ENCODE data around the gene CEP19. TPM values are rescaled to one million over a fixed set of nuclear protein-coding genes. Genes with fewer than 3 reads are reported as not detected.

CEP19 gene
- total RNA-seq, 3 donors from 2014 or later, result 0.23 to 3.8 (median 0.70) TPM

- Histone ChIP-seq H3K36me3 (ENCODE audit: low read depth) (no peaks in the 10 kb centered on the region), H3K4me3 (no peak overlapping the region), H3K4me1 (ENCODE audit: low read depth) (peaks cover 4% of the 10 kb centered on the region), H3K9me3 (no peaks in the 10 kb centered on the region)
- intact Hi-C loops (cut with DNase I, micrococcal nuclease), result loop anchor here in 1 of 2 donors (5.0 kb wide), 1 partner anchor 79 kb away; no protein-coding TSS in a partner anchor
- no peak for ATAC-seq
- no peak for DNase-seq
- no peak for TF ChIP-seq CTCF (IDR thresholded peaks at IDR 0.05)
These were observed 25.6 kb downstream of the CEP19 start for GRCh38 chr3:196686436-196686835.

- DNase-seq (peak in 2 of 3 donors; percentile 52 to 86), ATAC-seq (peak; percentile 93)
- Histone ChIP-seq H3K9me3 (no peaks in the 10 kb centered on the region), H3K4me1 (ENCODE audit: low read depth) (peaks cover 4% of the 10 kb centered on the region), H3K36me3 (ENCODE audit: low read depth) (no peaks in the 10 kb centered on the region), H3K4me3 (no peak overlapping the region)
- TF ChIP-seq CTCF (IDR thresholded peaks at IDR 0.05), result peak; percentile 56
- intact Hi-C loops (cut with DNase I, micrococcal nuclease), result loop anchor here (5.0 kb wide), 1 partner anchor 77 kb away; no protein-coding TSS in a partner anchor
These were observed 27.3 kb downstream of the CEP19 start for GRCh38 chr3:196684548-196685407.

- DNase-seq (no peak), ATAC-seq (no peak)
- Histone ChIP-seq H3K4me1 (ENCODE audit: low read depth) (no peaks in the 10 kb centered on the region), H3K36me3 (ENCODE audit: low read depth) (no peaks in the 10 kb centered on the region), H3K4me3 (no peak overlapping the region), H3K9me3 (no peaks in the 10 kb centered on the region)
- no peak for TF ChIP-seq CTCF (IDR thresholded peaks at IDR 0.05)
- intact Hi-C loops (cut with DNase I, micrococcal nuclease), result no loop called here
These were observed 34.1 kb downstream of the CEP19 start for GRCh38 chr3:196677931-196678330.

GRCh38 chr3:196677353-196677752 lies 34.7 kb downstream of the CEP19 start:
- intact Hi-C loops (cut with DNase I, micrococcal nuclease), result no loop called here
- TF ChIP-seq CTCF (IDR thresholded peaks at IDR 0.05), result no peak
- ATAC-seq (no peak), DNase-seq (no peak)
- Histone ChIP-seq H3K4me1 (ENCODE audit: low read depth) (no peaks in the 10 kb centered on the region), H3K4me3 (no peak overlapping the region), H3K9me3 (no peaks in the 10 kb centered on the region), H3K36me3 (ENCODE audit: low read depth) (no peaks in the 10 kb centered on the region)

- Histone ChIP-seq H3K9me3 (no peaks in the 10 kb centered on the region), H3K4me3 (no peak overlapping the region), H3K4me1 (ENCODE audit: low read depth) (no peaks in the 10 kb centered on the region), H3K36me3 (ENCODE audit: low read depth) (no peaks in the 10 kb centered on the region)
- no peak for DNase-seq
- TF ChIP-seq CTCF (IDR thresholded peaks at IDR 0.05), result no peak
- ATAC-seq, result no peak
- intact Hi-C loops (cut with DNase I, micrococcal nuclease), result no loop called here
These were observed 38.4 kb downstream of the CEP19 start for GRCh38 chr3:196673632-196674031.
